GM23338 (cell line): ENCODE results near the gene NEK11. TPM values are rescaled to one million over a fixed set of nuclear protein-coding genes. Genes with fewer than 3 reads are reported as not detected.

ENCODE experiments used
- ATAC-seq: fragments of 200-7000 bp; cut with Tn5 transposase; 3 replicates; pipeline ENCODE4 v1.9.1; 2020
- DNase-seq: peaks from one replicate; pipeline ENCODE4 v3.0.0-alpha.2; 2015; ENCODE audit warnings: low spot score
- H2AFZ ChIP-seq: fragments of 200-600 bp; sonication (generic); 2 replicates; pipeline ENCODE4 v1.8.0; 2016; ENCODE audit warnings: antibody characterized with exemption, mild to moderate bottlenecking, moderate library complexity
- H3F3A ChIP-seq: fragments of 200-600 bp; sonication (generic); replicated peaks from 2 replicates; pipeline ENCODE4 v1.8.0; 2017; ENCODE audit warnings: antibody characterized with exemption, mixed run types, low read depth
- H3K27ac ChIP-seq: fragments of 200-600 bp; sonication (generic); 2 replicates; pipeline ENCODE4 v1.6.1; 2016; ENCODE audit warnings: low read depth
- H3K27me3 ChIP-seq: fragments of 200-600 bp; sonication (generic); 2 replicates; pipeline ENCODE4 v1.8.0; 2016; ENCODE audit warnings: mild to moderate bottlenecking, mixed run types, moderate library complexity; ENCODE audit not compliant: insufficient read depth
- H3K36me3 ChIP-seq: fragments of 200-600 bp; sonication (generic); 2 replicates; pipeline ENCODE4 v1.8.0; 2016; ENCODE audit warnings: mild to moderate bottlenecking; ENCODE audit not compliant: insufficient read depth
- H3K4me1 ChIP-seq: fragments of 200-600 bp; sonication (generic); 2 replicates; pipeline ENCODE4 v1.8.0; 2016; ENCODE audit warnings: mild to moderate bottlenecking, moderate library complexity; ENCODE audit not compliant: insufficient read depth
- H3K4me2 ChIP-seq: fragments of 200-600 bp; sonication (generic); 2 replicates; pipeline ENCODE4 v1.7.1; 2017; ENCODE audit warnings: mixed run types
- H3K4me3 ChIP-seq: fragments of 200-600 bp; sonication (generic); 2 replicates; pipeline ENCODE4 v1.6.1; 2016; ENCODE audit warnings: mixed run types
- H3K79me2 ChIP-seq: fragments of 200-600 bp; sonication (generic); replicated peaks from 2 replicates; pipeline ENCODE4 v1.8.0; 2017; ENCODE audit warnings: mild to moderate bottlenecking; ENCODE audit not compliant: insufficient read depth
- H3K9me2 ChIP-seq: fragments of 200-600 bp; sonication (generic); 2 replicates; pipeline ENCODE4 v1.8.0; 2017; ENCODE audit not compliant: insufficient read depth
- H4K20me1 ChIP-seq: fragments of 200-600 bp; sonication (generic); replicated peaks from 2 replicates; pipeline ENCODE4 v1.8.0; 2017; ENCODE audit warnings: mild to moderate bottlenecking; ENCODE audit not compliant: insufficient read depth
- H3K27ac Mint-ChIP-seq: 2 replicates; pipeline ENCODE4 v1.8.0; 2020; ENCODE audit warnings: inconsistent platforms, mild to moderate bottlenecking, moderate library complexity, mixed read lengths
- H3K27me3 Mint-ChIP-seq: 3 replicates; pipeline ENCODE4 v1.8.0; 2022; ENCODE audit warnings: low read depth, mild to moderate bottlenecking, moderate library complexity, mixed read lengths, inconsistent platforms; ENCODE audit not compliant: insufficient read depth, poor library complexity
- H3K36me3 Mint-ChIP-seq: 3 replicates; pipeline ENCODE4 v1.8.0; 2021; ENCODE audit warnings: low read depth, mild to moderate bottlenecking, inconsistent platforms, moderate library complexity, mixed read lengths
- H3K4me1 Mint-ChIP-seq: 3 replicates; pipeline ENCODE4 v1.8.0; 2020; ENCODE audit warnings: mild to moderate bottlenecking, inconsistent platforms, mixed read lengths
- H3K4me3 Mint-ChIP-seq: 3 replicates; pipeline ENCODE4 v1.8.0; 2021; ENCODE audit warnings: moderate library complexity, mild to moderate bottlenecking, inconsistent platforms, mixed read lengths
- H3K9me3 Mint-ChIP-seq: 3 replicates; pipeline ENCODE4 v1.8.0; 2020; ENCODE audit warnings: moderate library complexity, mild to moderate bottlenecking, inconsistent platforms, mixed read lengths
- CREB1 ChIP-seq: fragments of 250-450 bp; sonication (Bioruptor Pico); IDR thresholded peaks from 2 replicates; pipeline ENCODE4 v1.5.0; 2020; ENCODE audit warnings: low read depth, mild to moderate bottlenecking, moderate library complexity
- ETS1 ChIP-seq: IDR thresholded peaks from 2 replicates; pipeline ENCODE4 v1.6.1; 2016; ENCODE audit warnings: antibody characterized with exemption
- JUNB ChIP-seq: IDR thresholded peaks from one replicate; pipeline ENCODE4 v1.6.1; 2016; ENCODE audit warnings: antibody characterized with exemption; ENCODE audit not compliant: unreplicated experiment
- POLR2AphosphoS5 ChIP-seq: IDR thresholded peaks from 2 replicates; pipeline ENCODE4 v1.6.1; 2016; ENCODE audit warnings: antibody characterized with exemption, low read depth
- REST ChIP-seq: IDR thresholded peaks from one replicate; pipeline ENCODE4 v1.6.1; 2018; ENCODE audit warnings: antibody characterized with exemption; ENCODE audit not compliant: unreplicated experiment
- STAT1 ChIP-seq: IDR thresholded peaks from one replicate; pipeline ENCODE4 v1.6.1; 2016; ENCODE audit warnings: antibody characterized with exemption; ENCODE audit not compliant: unreplicated experiment
- ZNF114 ChIP-seq: fragments of 250-450 bp; sonication (Bioruptor Pico); IDR thresholded peaks from 2 replicates; pipeline ENCODE4 v1.5.0; 2020; ENCODE audit warnings: mild to moderate bottlenecking, moderate library complexity
- ZNF462 ChIP-seq: fragments of 250-450 bp; sonication (Bioruptor Pico); IDR thresholded peaks from 2 replicates; pipeline ENCODE4 v1.5.0; 2020; ENCODE audit warnings: mild to moderate bottlenecking, moderate library complexity
- polyA plus RNA-seq: library from polyadenylated mRNA; unstranded; fragments of >200 nt; fragmentation: Nextera tagmentation; extraction: Ambion mirVana; gene quantifications from 2 replicates; pipeline ENCODE4 v1.2.1, GENCODE V29; 2016
- total RNA-seq: library from RNA; depleted of rRNA; stranded (reverse); fragments of >200 nt; shearing (Covaris generic); gene quantifications from 2 replicates; pipeline ENCODE4 v1.2.3, GENCODE V29; 2014

The NEK11 gene
- total and polyA plus RNA-seq, 2 experiments from 2014 or later, result 0.80 to 1.1 TPM

GRCh38 chr3:131232711-131233267, 206.1 kb downstream of the NEK11 start:
- Histone ChIP-seq H2AFZ (no peak overlapping the region), H3K9me2 (no peaks in the 10 kb centered on the region), H3K36me3 (no peaks in the 10 kb centered on the region), H3K27ac (no peak overlapping the region), H3F3A (no peaks in the 10 kb centered on the region), H3K4me1 (no peaks in the 10 kb centered on the region), H3K27me3 (no peaks in the 10 kb centered on the region), H3K79me2 (no peaks in the 10 kb centered on the region), H3K4me2 (no peak overlapping the region), H4K20me1 (no peaks in the 10 kb centered on the region), H3K4me3 (no peak overlapping the region)
- DNase-seq (no peak), ATAC-seq (no peak)
- H3K27ac Mint-ChIP-seq, result no peak overlapping the region
- no peak overlapping the region for H3K4me3 Mint-ChIP-seq
- H3K9me3 Mint-ChIP-seq, result no peaks in the 10 kb centered on the region
- TF ChIP-seq POLR2AphosphoS5 (no peak), ETS1 (no peak)
- peaks cover 2% of the 10 kb centered on the region for H3K27me3 Mint-ChIP-seq
- peaks cover 2% of the 10 kb centered on the region; the same call in 1 of the 3 replicates for H3K4me1 Mint-ChIP-seq
- H3K36me3 Mint-ChIP-seq, result no peaks in the 10 kb centered on the region

- no peaks in the 10 kb centered on the region for H3F3A ChIP-seq
- H3K4me3 ChIP-seq, result no peak overlapping the region
- Mint-ChIP-seq H3K4me3 (no peak overlapping the region), H3K4me1 (peaks cover 2% of the 10 kb centered on the region; the same call in 1 of the 3 replicates), H3K36me3 (no peaks in the 10 kb centered on the region), H3K9me3 (no peaks in the 10 kb centered on the region), H3K27me3 (peaks cover 4% of the 10 kb centered on the region), H3K27ac (no peak overlapping the region)
- no peak overlapping the region for H3K4me2 ChIP-seq
- H3K27me3 ChIP-seq, result no peaks in the 10 kb centered on the region
- H3K79me2 ChIP-seq, result no peaks in the 10 kb centered on the region
- H4K20me1 ChIP-seq, result no peaks in the 10 kb centered on the region; the same call in 1 of the 2 replicates
- H3K36me3 ChIP-seq, result no peaks in the 10 kb centered on the region
- H3K27ac ChIP-seq, result no peak overlapping the region
- DNase-seq (no peak), ATAC-seq (no peak)
- no peak overlapping the region for H2AFZ ChIP-seq
- H3K4me1 ChIP-seq, result no peaks in the 10 kb centered on the region
- TF ChIP-seq STAT1, result no peak
- no peak for TF ChIP-seq CREB1 (CRISPR knock-in tag)
- TF ChIP-seq ETS1, result no peak
- TF ChIP-seq REST, result no peak
- TF ChIP-seq ZNF114 (CRISPR knock-in tag), result no peak
- TF ChIP-seq ZNF462 (CRISPR knock-in tag), result no peak
- TF ChIP-seq JUNB, result no peak
- H3K9me2 ChIP-seq, result no peaks in the 10 kb centered on the region
Measured at GRCh38 chr3:131233900-131234668, 207.4 kb downstream of the NEK11 start.
